ENCODE measurements around the gene AAR2.

AAR2 gene

GRCh38 chr20:36275441-36276189, 39.3 kb downstream of the AAR2 start:
- DNase-seq (ENCODE audit: insufficient read length, low spot score) (no peak), FAIRE-seq (no peak)

DNA sequence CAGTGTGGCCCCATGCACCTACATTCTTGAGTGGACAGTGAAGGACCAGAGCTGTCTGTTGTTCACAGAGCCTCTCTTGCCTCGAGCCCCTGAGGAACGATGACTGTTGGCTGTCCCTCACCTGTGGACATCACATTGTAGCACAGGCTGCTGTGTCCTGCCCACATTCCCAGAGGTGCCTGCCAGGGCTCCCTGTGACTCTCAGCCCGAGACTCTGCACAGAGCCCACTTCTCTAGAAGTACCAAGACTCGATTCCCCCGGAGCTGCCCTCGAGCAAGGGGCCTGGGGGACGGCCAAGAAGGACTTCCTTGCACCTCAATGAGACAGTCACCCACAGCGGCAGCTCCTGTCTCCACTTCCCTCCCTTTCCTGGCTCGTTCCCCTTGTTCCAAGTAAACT, 41.3 kb downstream of the AAR2 start:
- DNase-seq (ENCODE audit: insufficient read length, low spot score) (no peak), FAIRE-seq (no peak)

- peak; percentile 16 for FAIRE-seq
- DNase-seq (ENCODE audit: insufficient read length, low spot score): no peak
Measured at GRCh38 chr20:36279362-36279761, 43.1 kb downstream of the AAR2 start.

GRCh38 chr20:36279776-36280175, 43.5 kb downstream of the AAR2 start:
- FAIRE-seq: peak; percentile 62
- no peak for DNase-seq (ENCODE audit: insufficient read length, low spot score)

DNA sequence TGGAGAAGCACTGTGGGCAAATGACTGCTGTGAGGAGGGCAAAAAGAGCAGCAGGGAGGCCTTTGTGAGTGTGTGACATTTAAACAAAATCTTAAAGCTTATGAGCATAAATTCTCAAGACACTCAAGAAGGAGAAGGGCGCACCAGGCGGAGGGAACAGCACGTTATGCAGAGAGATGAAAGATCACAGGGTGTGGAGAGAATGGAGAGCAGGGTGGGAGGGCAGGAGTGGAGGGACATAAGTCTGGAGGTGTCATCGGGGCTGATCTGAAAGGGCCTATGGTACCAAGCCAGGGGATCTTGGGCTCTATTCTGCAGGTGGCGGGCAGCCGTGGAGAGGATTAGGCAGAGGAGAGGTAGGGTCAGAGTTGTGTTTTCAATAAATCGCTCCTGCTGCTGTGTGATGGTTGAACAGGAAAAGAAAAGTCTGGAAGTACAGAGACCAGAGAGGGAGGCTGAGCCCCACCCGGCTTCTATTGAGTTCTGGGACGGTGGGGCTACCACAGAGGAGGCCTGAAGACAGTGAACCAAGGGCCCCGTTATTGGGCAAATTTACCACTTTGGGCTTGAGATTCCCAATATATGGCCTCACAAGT, 45.6 kb downstream of the AAR2 start:
- no peak for DNase-seq (ENCODE audit: insufficient read length, low spot score)
- no peak for FAIRE-seq

DNA sequence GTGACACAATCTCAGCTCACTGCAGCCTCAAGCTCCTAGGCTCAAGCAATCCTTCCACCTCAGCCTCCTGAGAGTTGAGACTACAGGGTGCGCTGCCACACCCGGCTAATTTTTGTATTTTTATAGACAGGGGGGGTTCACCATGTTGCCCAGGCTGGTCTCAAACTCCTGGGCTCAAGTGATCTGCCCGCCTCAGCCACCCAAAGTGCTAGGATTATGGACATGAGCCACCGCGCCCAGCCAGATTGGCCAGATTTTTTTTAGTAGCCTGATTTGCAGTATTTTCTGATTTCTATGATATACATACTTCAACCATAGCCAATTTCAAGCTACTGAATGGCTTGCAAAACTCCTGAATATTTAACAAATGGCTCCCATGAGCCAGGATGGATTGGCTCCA, 48.5 kb downstream of the AAR2 start:
- no peak for DNase-seq (ENCODE audit: insufficient read length, low spot score)
- FAIRE-seq: no peak

DNA sequence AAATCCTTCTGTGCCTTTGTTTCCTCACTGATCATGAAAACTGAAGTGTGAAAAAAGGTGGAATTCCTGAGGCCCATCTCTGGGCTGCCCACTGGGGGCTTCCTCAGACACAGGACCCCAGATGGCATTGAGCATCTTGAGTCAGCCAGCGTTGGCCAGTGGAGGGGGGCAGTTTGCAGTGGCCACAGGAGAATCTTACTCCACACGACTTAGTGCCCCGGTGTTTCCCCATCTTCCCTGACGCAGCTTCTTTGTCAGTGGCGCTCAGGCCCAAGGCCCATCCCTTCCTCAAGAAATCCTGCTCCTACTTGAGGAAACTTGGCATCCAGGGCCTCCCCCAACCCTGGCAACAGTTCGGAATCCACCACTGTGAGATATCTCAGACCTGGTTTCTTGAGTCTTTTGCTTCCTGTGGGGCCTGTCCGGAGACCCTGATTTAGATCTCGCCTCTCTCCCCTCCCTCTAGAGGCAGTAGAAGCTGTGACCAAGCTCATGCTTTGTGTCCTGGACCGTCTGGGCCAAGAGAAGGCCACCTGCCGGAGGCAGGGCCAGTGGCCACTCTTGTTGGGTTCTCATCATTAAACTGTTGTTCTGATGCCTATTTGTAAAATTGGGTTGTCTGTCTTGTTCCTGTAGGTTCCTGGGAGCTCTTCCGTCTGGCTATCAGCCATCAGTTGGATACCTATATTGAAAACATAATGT, 49.6 kb downstream of the AAR2 start:
- DNase-seq (ENCODE audit: insufficient read length, low spot score) (no peak), FAIRE-seq (no peak)

DNA sequence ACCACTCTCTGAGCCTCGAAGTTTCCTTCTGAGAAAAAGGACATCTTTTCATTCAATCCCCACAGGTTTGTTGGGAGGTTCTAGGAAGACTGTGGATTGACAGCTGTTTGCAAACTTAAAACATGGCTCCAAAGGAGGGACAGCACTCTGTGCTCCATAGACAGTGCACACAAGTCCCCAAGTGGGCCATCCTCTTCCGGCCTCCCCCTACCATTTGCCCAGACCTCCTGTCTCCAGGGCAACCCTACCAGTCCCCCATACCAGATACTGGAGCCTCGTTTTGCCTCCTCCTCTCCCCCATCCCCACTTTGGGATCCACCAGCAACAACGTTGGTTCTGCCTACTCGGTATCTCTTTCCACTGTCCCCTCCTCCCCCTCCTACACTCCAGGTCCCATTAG, 61.4 kb downstream of the AAR2 start:
- FAIRE-seq (no peak), DNase-seq (ENCODE audit: insufficient read length, low spot score) (no peak)

GRCh38 chr20:36298061-36298460, 61.8 kb downstream of the AAR2 start:
- FAIRE-seq: no peak
- DNase-seq (ENCODE audit: insufficient read length, low spot score): no peak

- DNase-seq (ENCODE audit: insufficient read length, low spot score) (no peak), FAIRE-seq (no peak)
Measured at GRCh38 chr20:36298795-36299339, 62.6 kb downstream of the AAR2 start.

DNA sequence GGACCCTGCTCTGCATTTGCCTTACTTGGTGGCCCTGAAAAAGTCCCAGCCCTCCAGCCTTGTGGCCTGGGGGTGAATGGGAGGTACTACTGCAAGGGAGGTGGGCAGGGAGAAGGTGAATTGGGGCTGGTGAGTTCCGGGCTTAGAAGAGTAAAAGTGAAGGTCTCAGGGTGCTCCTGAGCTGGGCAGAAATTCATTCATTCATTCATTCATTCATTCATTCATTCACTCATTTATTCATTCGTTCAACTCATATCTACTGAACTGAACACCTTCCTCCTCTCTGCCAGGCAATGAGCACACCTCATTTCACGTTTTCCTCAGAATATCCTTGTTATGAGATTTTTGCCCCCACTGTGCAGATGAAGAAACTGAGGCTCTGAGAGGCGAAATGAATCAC, 63.2 kb downstream of the AAR2 start:
- no peak for FAIRE-seq

DNA sequence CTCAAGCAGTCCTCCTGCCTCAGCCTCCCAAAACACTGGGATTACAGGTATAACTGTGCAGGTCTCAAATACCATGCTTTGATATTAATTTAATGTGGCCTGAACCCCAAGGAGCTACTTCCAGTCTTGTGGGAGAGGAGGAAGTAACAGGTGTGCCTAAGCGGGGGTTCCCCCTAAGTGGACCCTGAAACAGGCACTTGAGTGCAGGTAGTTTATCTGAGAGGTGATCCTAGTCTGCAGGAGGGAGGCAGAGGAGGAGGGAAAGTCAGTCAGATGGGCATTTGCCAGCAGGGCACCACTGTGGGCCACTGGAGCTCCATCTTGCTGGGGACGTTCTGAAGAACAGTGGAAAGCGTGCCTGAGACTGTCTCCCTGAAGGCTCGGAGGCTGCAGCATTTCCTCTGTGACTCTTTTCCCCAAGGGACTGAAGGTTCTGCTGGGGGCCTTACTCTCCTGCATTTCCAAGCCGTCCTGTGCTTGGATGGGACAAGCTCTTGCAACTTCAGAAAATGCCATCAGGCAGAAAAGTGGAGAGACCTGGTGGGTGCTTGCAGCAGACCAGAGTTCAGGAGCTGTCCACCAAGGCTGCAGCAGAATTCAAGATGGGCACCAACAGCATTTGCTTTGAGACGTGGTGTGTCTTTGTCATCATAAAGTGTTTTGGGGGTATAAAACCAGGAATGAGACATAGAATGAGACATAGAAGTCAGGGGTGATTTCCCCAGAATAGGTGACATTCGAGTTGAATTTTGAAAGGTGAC, 65.3 kb downstream of the AAR2 start:
- no peak for DNase-seq (ENCODE audit: insufficient read length, low spot score)
- no peak for FAIRE-seq

More for the DNA sequence above, 63.2 kb downstream of the AAR2 start:
- no peak for DNase-seq (ENCODE audit: insufficient read length, low spot score)

- no peak for DNase-seq (ENCODE audit: insufficient read length, low spot score)
- FAIRE-seq: no peak
Measured at GRCh38 chr20:36303020-36303595, 66.8 kb downstream of the AAR2 start.

GRCh38 chr20:36303831-36304230, 67.6 kb downstream of the AAR2 start:
- FAIRE-seq: no peak
- DNase-seq (ENCODE audit: insufficient read length, low spot score): no peak

DNA sequence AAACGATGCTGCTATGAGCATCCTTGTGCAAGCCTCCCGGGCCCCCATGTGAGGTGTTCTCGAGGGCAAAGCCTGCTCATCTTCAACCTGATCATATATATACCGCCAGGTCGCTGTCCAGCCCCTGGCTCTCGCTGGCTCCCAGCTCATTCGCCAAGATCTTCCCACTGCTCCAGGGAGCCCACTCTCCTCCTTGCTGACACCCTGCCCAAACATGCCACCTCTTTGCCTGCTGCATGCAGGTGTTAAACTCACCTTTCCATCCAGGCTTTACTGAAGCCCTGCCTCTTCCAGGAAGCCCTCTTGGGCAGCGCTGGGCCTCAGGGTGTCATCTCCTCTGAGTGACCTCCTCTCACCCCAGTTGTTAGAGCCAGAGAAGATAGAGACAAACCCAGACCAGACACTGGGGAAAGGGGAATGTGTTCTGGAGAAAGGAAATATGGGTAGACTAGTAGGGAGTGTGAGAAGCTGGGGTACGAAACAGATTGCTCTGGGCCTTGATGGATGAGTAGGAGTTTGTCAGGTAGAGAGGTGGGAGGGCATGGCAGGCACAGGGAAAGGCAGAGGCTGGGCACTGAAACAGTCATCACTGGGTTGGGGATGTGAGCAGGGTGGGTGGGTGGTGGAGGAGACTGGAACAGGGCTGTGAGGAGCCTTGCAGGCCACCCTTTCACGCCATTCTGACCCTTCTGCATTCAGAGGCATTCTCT, 68.7 kb downstream of the AAR2 start:
- FAIRE-seq: peak; percentile 9

DNA sequence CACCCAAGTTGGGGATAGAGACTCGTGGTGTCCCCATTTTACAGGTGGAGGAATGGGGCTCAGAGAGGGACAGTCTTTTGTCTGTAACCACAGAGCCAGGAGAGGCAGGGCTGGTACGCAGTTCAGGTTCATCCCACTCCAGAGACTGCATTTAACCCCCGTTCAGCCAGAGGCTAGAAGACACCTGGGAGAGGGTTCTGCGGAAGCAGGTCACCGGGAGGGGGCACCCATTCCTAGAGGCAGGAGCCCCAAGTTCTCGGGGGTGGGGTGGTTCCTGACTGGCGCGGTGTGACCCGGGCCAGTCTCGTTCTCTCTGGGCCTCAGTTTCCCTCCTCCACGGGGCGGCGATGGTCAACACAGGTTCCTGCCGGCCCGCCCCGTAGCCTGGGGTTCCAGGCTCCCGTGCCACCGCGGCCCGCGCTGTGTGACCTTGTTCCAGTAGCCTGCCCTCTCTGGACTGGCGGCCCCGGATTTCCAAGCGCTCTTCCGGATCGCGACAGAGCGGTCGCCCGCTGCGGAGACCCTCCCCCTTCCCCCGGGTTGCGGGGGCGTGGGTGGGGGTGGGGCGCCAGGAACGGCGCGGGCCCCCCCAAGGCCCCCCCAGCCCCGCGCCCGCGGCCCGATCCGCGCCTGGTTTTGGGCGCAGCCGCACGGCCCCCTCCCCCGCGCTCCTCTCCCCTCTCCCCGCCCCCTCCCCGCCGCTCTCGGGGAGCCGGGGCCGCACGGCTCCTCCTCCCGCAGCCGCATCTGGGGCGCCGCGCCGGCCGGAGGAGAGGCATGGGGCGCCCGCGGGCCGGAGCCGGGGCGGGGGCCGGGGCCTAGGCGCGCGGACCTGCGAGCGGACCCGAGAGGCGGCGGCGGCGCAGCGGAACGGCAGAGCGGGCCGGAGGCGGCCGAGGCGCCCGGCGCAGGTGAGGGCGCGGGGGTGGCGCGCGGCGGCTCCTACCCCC, 69.6 kb downstream of the AAR2 start, which contains the start of gene DLGAP4:
Gene DLGAP4 (plus strand): TSS at position 738 of the 950 bp plus-strand sequence. CDS start 125,379 bp downstream, outside the sequence.
- DNase-seq (ENCODE audit: insufficient read length, low spot score) (no peak), FAIRE-seq (no peak)

More for the DNA sequence above, 68.7 kb downstream of the AAR2 start:
- DNase-seq (ENCODE audit: insufficient read length, low spot score): no peak

Measured in HTR-8/SVneo (cell line).